ENCODE results near the gene SPNS2. TPM values are rescaled to one million over a fixed set of nuclear protein-coding genes. Genes with fewer than 3 reads are reported as not detected.

Gene SPNS2
- total RNA-seq, 4 donors from 2014 or later: 10.4 to 17.4 (median 16.4) TPM

GRCh38 chr17:4514206-4514605 lies 15.5 kb downstream of the SPNS2 start:
- TF ChIP-seq POLR2AphosphoS5 (IDR thresholded peaks at IDR 0.05): no peak
- no peak for TF ChIP-seq EP300 (IDR thresholded peaks at IDR 0.05)
- no peak for TF ChIP-seq CTCF (IDR thresholded peaks at IDR 0.05)
- H3K27me3 ChIP-seq: no peaks in the 10 kb centered on the region
- H3K4me1 ChIP-seq: peaks cover 0 to 43% (median 3%) of the 10 kb centered on the region in 3 donors
- H3K27ac ChIP-seq: no peak overlapping the region
- no peak overlapping the region for H3K4me3 ChIP-seq
- H3K36me3 ChIP-seq: no peaks in the 10 kb centered on the region
- no peak for ATAC-seq
- 60 to 80% methylated on average over 1 to 2 of the region's 7 CpGs for WGBS, 2 donors (ENCODE audit: low coverage in 1 of 2)
- no peaks in the 10 kb centered on the region for H3K9me3 ChIP-seq

- Histone ChIP-seq H3K36me3 (no peaks in the 10 kb centered on the region), H3K4me3 (no peak overlapping the region), H3K4me1 (peaks cover 0 to 41% (median 3%) of the 10 kb centered on the region in 3 donors), H3K27ac (peak overlapping the region in 1 of 4 donors; percentile 12), H3K27me3 (no peaks in the 10 kb centered on the region), H3K9me3 (no peaks in the 10 kb centered on the region)
- TF ChIP-seq CTCF (IDR thresholded peaks at IDR 0.05) (no peak), EP300 (IDR thresholded peaks at IDR 0.05) (no peak), POLR2AphosphoS5 (IDR thresholded peaks at IDR 0.05) (no peak), POLR2A (IDR thresholded peaks at IDR 0.05) (no peak)
- ATAC-seq: no peak
- 100% methylated on average over 1 of the region's 11 CpGs; no CpG with 5 or more reads in 1 of the 2 donors for WGBS, 2 donors (ENCODE audit: low coverage in 1 of 2)
Observed at GRCh38 chr17:4514779-4515178, 16.1 kb downstream of the SPNS2 start.

DNA sequence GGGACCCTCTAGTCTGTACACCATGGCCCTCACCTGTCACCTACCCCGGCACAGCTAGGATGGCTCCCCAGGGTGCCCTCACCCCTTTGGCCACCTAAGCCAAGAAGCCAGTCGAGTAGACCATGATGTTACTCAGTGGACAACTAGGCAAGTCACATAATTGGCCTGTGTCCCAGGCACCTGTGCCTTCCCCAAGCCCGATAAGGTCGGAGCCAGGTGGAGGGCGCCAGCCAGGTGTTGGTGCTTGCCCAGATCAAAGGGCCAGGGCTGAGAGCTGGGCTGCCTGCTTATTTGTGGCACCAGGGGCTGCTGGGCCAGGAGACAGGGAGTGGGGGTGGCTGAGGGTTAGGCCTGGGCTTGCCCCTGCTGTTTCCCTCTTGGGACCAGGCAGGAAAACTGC lies 16.8 kb downstream of the SPNS2 start:
- no peaks in the 10 kb centered on the region for H3K27me3 ChIP-seq
- no peaks in the 10 kb centered on the region for H3K9me3 ChIP-seq
- no peak overlapping the region for H3K27ac ChIP-seq
- no peak for TF ChIP-seq CTCF (IDR thresholded peaks at IDR 0.05)
- ATAC-seq: no peak
- H3K4me1 ChIP-seq: peaks cover 0 to 47% (median 3%) of the 10 kb centered on the region in 3 donors
- no CpG with 5 or more reads among the region's 5 CpGs for WGBS, 2 donors (ENCODE audit: low coverage in 1 of 2)
- H3K36me3 ChIP-seq: no peaks in the 10 kb centered on the region
- H3K4me3 ChIP-seq: no peak overlapping the region

- Histone ChIP-seq H3K27me3 (no peaks in the 10 kb centered on the region), H3K4me1 (peaks cover 0 to 49% (median 8%) of the 10 kb centered on the region in 3 donors), H3K9me3 (no peaks in the 10 kb centered on the region), H3K27ac (peak overlapping the region in 3 of 4 donors; percentile 26 to 43 (median 29)), H3K36me3 (no peaks in the 10 kb centered on the region), H3K4me3 (no peak overlapping the region)
- TF ChIP-seq CTCF (IDR thresholded peaks at IDR 0.05) (no peak), POLR2AphosphoS5 (IDR thresholded peaks at IDR 0.05) (no peak), POLR2A (IDR thresholded peaks at IDR 0.05) (no peak), EP300 (IDR thresholded peaks at IDR 0.05) (no peak)
- ATAC-seq: no peak
- 22 to 37% methylated on average over 10 to 11 of the region's 11 CpGs for WGBS, 2 donors (ENCODE audit: low coverage in 1 of 2)
Observed at GRCh38 chr17:4516735-4517134, 18.1 kb downstream of the SPNS2 start.

DNA sequence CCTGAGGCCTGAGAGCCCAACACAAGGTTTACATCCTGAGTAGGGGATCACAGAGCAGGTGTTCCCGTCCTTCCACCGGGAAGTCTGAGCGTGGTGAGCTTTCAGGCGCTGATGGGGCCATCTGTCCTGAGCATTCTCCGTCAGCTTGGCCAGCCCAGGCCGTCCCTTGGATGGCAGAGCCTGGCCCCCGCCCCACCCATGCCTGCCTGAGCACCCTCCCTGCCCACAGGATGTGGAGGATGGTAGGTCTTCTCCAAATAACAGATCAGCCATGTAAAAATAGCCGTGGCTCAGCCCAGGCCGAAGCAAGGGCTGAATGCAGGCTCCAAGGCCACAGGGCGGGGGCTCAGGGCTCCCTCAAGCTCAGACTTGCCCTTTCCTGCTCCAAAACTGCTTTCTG lies 20.2 kb downstream of the SPNS2 start:
- TF ChIP-seq CTCF (IDR thresholded peaks at IDR 0.05): no peak
- TF ChIP-seq POLR2A (IDR thresholded peaks at IDR 0.05): no peak
- no peak for TF ChIP-seq EP300 (IDR thresholded peaks at IDR 0.05)
- no peak for TF ChIP-seq POLR2AphosphoS5 (IDR thresholded peaks at IDR 0.05)
- Histone ChIP-seq H3K27ac (peak overlapping the region in 3 of 4 donors; percentile 70 to 83 (median 71)), H3K4me3 (no peak overlapping the region), H3K9me3 (no peaks in the 10 kb centered on the region), H3K4me1 (peaks cover 0 to 47% (median 12%) of the 10 kb centered on the region in 3 donors), H3K27me3 (no peaks in the 10 kb centered on the region), H3K36me3 (no peaks in the 10 kb centered on the region)
- no peak for ATAC-seq
- 100% methylated on average over 1 of the region's 10 CpGs for WGBS, 2 donors (ENCODE audit: low coverage in 1 of 2)
